DOHH2 (cell line): Measurements from ENCODE around the gene SLCO4C1.
"Not testable (repeated sequence)": the region's sequence is repeated elsewhere in the genome, so short reads cannot be mapped to it uniquely, and the experiment has no call there.

ENCODE experiments used
- H3F3A ChIP-seq: fragments of 200-600 bp; sonication (generic), shearing (Covaris generic); 2 replicates; pipeline ENCODE4 v1.6.0; 2016; ENCODE audit warnings: antibody characterized with exemption, mild to moderate bottlenecking; ENCODE audit not compliant: control insufficient read depth, insufficient read depth
- H3K27ac ChIP-seq: fragments of 200-600 bp; sonication (generic); 2 replicates; pipeline ENCODE4 v1.5.1; 2014; ENCODE audit warnings: low read depth, mild to moderate bottlenecking, low read length, moderate library complexity
- H3K27me3 ChIP-seq: fragments of 200-600 bp; sonication (generic); 2 replicates; pipeline ENCODE4 v1.6.1; 2014; ENCODE audit warnings: mild to moderate bottlenecking, low read length, mixed read lengths; ENCODE audit not compliant: control insufficient read depth
- H3K36me3 ChIP-seq: fragments of 200-600 bp; sonication (generic); 2 replicates; pipeline ENCODE4 v1.6.1; 2014; ENCODE audit warnings: mild to moderate bottlenecking, low read length, moderate library complexity, mixed read lengths; ENCODE audit not compliant: control insufficient read depth
- H3K4me1 ChIP-seq: fragments of 200-600 bp; sonication (generic); 2 replicates; pipeline ENCODE4 v1.6.1; 2014; ENCODE audit warnings: mild to moderate bottlenecking, low read length, mixed read lengths; ENCODE audit not compliant: control insufficient read depth
- H3K4me2 ChIP-seq: fragments of 200-600 bp; sonication (generic); 2 replicates; pipeline ENCODE4 v1.6.0; 2014; ENCODE audit warnings: mild to moderate bottlenecking, low read length, moderate library complexity
- H3K4me3 ChIP-seq: fragments of 200-600 bp; sonication (generic); 2 replicates; pipeline ENCODE4 v1.5.1; 2014; ENCODE audit warnings: mild to moderate bottlenecking, low read length, mixed read lengths
- H3K79me2 ChIP-seq: fragments of 200-600 bp; sonication (generic); 2 replicates; pipeline ENCODE4 v1.6.1; 2014; ENCODE audit warnings: mild to moderate bottlenecking, low read length, mixed read lengths; ENCODE audit not compliant: control insufficient read depth
- H3K9me2 ChIP-seq: fragments of 200-600 bp; sonication (generic); replicated peaks from 2 replicates; pipeline ENCODE4 v1.6.1; 2014; ENCODE audit warnings: mild to moderate bottlenecking, low read length, mixed read lengths; ENCODE audit not compliant: control insufficient read depth
- H3K9me3 ChIP-seq: fragments of 200-600 bp; sonication (generic); 2 replicates; pipeline ENCODE4 v1.6.1; 2014; ENCODE audit warnings: antibody characterized with exemption, low read length, mixed read lengths; ENCODE audit not compliant: control insufficient read depth, insufficient read depth
- H4K20me1 ChIP-seq: fragments of 200-600 bp; sonication (generic); 2 replicates; pipeline ENCODE4 v1.6.0; 2014; ENCODE audit warnings: low read depth, mild to moderate bottlenecking, antibody characterized with exemption, low read length, moderate library complexity; ENCODE audit not compliant: control insufficient read depth, insufficient read depth
- EZH2phosphoT487 ChIP-seq: fragments of 200-600 bp; sonication (generic); IDR thresholded peaks from 2 replicates; pipeline ENCODE4 v1.6.1; 2017; ENCODE audit warnings: borderline replicate concordance, mild to moderate bottlenecking, antibody characterized with exemption, low read length, moderate library complexity, mixed read lengths
- TF ChIP-seq, protein P1 (sequence below): fragments of 200-600 bp; sonication (generic); IDR thresholded peaks from one replicate; pipeline ENCODE4 v1.5.1; 2014; ENCODE audit warnings: antibody characterized with exemption, mild to moderate bottlenecking, low read depth, low read length; ENCODE audit not compliant: poor library complexity, severe bottlenecking

Gene SLCO4C1, protein sequence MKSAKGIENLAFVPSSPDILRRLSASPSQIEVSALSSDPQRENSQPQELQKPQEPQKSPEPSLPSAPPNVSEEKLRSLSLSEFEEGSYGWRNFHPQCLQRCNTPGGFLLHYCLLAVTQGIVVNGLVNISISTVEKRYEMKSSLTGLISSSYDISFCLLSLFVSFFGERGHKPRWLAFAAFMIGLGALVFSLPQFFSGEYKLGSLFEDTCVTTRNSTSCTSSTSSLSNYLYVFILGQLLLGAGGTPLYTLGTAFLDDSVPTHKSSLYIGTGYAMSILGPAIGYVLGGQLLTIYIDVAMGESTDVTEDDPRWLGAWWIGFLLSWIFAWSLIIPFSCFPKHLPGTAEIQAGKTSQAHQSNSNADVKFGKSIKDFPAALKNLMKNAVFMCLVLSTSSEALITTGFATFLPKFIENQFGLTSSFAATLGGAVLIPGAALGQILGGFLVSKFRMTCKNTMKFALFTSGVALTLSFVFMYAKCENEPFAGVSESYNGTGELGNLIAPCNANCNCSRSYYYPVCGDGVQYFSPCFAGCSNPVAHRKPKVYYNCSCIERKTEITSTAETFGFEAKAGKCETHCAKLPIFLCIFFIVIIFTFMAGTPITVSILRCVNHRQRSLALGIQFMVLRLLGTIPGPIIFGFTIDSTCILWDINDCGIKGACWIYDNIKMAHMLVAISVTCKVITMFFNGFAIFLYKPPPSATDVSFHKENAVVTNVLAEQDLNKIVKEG

DNA sequence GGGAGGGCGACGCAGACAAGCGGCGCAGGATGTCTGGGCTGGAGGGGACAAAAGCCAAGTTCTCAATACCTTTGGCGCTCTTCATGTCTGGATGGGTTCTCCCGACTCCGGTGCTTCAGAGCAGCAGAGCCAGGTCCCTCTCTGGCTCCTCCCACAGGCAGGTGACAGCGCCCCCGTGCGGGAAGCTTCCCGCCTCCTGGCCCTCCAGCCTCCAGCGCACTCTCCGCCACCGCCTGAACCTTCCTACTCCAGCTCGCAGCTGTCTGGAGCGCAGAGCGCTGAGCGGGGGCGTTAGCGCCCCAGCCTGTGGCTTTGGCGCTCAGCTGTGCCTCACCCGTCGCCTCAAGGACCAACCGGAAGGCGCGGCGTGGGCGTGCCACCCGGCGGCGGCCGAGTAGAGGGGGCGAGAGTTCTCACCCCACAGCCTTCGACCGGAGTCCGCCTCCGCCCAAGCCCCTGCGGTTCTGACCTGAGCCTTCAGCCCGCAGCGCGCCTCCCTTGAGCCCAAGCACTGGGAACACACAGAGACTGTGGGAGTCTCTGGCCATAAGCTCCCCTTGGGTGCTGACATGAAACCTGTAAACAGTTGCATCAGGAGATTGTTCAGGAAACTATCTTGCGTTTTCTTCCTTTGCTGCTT lies at the start of gene SLCO4C1:
Gene SLCO4C1 (minus strand): TSS at position 107 of the 640 bp plus-strand sequence. CDS start 22 bp downstream, at position 85.
- no peak within 1 kb of the TSS for H3K27ac ChIP-seq

DNA sequence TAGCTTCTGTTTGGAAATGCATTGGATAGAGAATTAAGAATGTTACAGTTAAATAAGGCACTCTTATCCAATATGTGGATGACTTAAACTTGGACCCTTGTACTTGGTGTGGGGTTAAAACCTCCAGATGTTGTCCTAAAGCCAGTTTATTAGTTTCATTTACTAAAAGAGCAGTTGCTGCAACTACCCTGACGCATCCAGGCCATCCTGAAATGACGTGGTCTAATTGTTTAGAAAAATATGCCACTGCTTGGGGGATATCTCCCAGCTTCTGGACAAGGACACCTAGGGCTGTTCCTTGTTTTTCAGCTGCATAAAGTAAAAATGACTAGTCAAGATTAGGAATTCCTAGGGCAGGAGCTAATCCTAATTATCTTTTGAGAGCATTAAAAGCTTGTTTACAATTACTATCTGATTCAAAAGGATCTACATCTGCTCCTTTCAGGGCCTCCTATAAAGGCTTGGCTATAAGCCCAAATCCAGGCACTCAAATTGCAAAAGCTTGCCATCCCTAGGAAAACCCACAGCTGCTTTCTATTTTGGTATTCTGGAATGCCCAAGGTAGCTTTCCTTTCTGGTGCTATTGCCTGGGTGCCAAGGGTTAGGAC lies 45.7 kb upstream of the SLCO4C1 start:
- no peaks in the 10 kb centered on the region for H3K36me3 ChIP-seq
- H3K9me3 ChIP-seq: no peaks in the 10 kb centered on the region
- no peaks in the 10 kb centered on the region for H3K9me2 ChIP-seq
- H3K4me1 ChIP-seq: no peaks in the 10 kb centered on the region
- no peak for TF ChIP-seq EZH2phosphoT487
- TF ChIP-seq, protein P1, sequence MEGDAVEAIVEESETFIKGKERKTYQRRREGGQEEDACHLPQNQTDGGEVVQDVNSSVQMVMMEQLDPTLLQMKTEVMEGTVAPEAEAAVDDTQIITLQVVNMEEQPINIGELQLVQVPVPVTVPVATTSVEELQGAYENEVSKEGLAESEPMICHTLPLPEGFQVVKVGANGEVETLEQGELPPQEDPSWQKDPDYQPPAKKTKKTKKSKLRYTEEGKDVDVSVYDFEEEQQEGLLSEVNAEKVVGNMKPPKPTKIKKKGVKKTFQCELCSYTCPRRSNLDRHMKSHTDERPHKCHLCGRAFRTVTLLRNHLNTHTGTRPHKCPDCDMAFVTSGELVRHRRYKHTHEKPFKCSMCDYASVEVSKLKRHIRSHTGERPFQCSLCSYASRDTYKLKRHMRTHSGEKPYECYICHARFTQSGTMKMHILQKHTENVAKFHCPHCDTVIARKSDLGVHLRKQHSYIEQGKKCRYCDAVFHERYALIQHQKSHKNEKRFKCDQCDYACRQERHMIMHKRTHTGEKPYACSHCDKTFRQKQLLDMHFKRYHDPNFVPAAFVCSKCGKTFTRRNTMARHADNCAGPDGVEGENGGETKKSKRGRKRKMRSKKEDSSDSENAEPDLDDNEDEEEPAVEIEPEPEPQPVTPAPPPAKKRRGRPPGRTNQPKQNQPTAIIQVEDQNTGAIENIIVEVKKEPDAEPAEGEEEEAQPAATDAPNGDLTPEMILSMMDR: no peak
- H4K20me1 ChIP-seq: no peaks in the 10 kb centered on the region
- H3K27ac ChIP-seq: no peak overlapping the region
- no peak overlapping the region for H3K4me3 ChIP-seq
- no peaks in the 10 kb centered on the region for H3F3A ChIP-seq
- H3K79me2 ChIP-seq: no peaks in the 10 kb centered on the region
- H3K27me3 ChIP-seq: no peaks in the 10 kb centered on the region
- no peak overlapping the region for H3K4me2 ChIP-seq

More for the DNA sequence above, at the start of gene SLCO4C1:
- Histone ChIP-seq H3F3A (no peaks in the 10 kb centered on the region), H3K9me2 (no peaks in the 10 kb centered on the region), H3K9me3 (no peaks in the 10 kb centered on the region), H3K27me3 (no peaks in the 10 kb centered on the region), H3K36me3 (no peaks in the 10 kb centered on the region), H3K4me1 (no peaks in the 10 kb centered on the region), H3K4me2 (no peak within 1 kb of the TSS), H3K79me2 (no peaks in the 10 kb centered on the region), H3K4me3 (no peak within 1 kb of the TSS), H4K20me1 (no peaks in the 10 kb centered on the region)
- TF ChIP-seq, protein P1: peak; percentile 15
- no peak for TF ChIP-seq EZH2phosphoT487

DNA sequence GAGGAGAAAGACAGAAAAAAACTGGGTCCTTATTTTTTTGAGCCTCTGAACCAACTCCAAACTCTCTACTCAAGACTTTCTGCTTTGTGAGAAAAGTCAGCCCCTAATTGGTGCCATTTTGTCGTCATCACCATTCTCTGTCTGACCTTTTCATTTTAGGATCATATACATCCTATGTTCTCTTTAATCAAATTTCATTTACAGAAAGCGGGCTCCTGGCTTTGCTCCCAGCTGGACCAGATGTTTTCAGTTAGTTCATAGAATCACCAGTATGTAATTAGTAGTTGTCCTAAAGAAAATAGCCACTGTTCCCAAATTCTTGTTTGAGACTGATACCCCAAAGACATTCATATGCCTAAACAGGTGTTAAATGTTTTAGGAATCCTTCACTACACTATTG lies 28.6 kb upstream of the SLCO4C1 start:
- no peaks in the 10 kb centered on the region for H3K36me3 ChIP-seq
- H3F3A ChIP-seq: no peaks in the 10 kb centered on the region
- no peak overlapping the region for H3K4me3 ChIP-seq
- H3K4me2 ChIP-seq: no peak overlapping the region
- H3K4me1 ChIP-seq: no peaks in the 10 kb centered on the region
- H4K20me1 ChIP-seq: no peaks in the 10 kb centered on the region
- H3K79me2 ChIP-seq: no peaks in the 10 kb centered on the region
- no peaks in the 10 kb centered on the region for H3K27me3 ChIP-seq
- no peak for TF ChIP-seq EZH2phosphoT487
- TF ChIP-seq, protein P1: no peak
- H3K27ac ChIP-seq: no peak overlapping the region
- H3K9me2 ChIP-seq: no peaks in the 10 kb centered on the region
- H3K9me3 ChIP-seq: no peaks in the 10 kb centered on the region

DNA sequence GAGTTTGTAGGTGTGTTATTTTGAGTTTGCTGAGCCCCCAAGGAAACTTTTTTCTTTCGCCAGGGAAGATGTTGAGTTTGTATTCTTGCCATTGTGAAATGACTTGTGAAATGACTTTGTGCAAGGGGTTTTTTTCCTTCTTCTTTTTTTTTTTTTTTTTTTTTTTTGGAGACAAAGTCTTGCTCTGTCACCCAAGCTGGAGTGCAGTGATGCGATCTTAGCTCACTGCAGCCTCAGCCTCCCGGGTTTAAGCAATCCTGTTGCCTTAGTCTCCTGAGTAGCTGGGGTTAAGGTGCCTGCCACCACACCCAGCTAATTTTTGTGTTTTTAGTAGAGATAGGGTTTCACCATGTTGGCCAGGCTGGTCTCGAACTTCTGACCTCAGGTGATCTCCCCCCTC lies 22.7 kb upstream of the SLCO4C1 start:
- not testable (repeated sequence) for H3K36me3 ChIP-seq, H3K79me2 ChIP-seq, H3K4me1 ChIP-seq, H3K9me2 ChIP-seq, H3K4me2 ChIP-seq, H3K4me3 ChIP-seq, H3K27me3 ChIP-seq, H3K9me3 ChIP-seq, H4K20me1 ChIP-seq, H3F3A ChIP-seq, H3K27ac ChIP-seq
